AG04449 (cell line): Measurements from ENCODE around the gene RETREG2.

Experiments used
- CTCF ChIA-PET: fragments of 350-600 bp; formaldehyde crosslinking; extraction: SDS; loops from one replicate; lab custom pipeline; 2021; ENCODE audit warnings: antibody characterized with exemption; lab: Yijun Ruan, JAX
- POLR2A ChIA-PET: fragments of 400-600, 350-600 bp; formaldehyde crosslinking; extraction: SDS; loops from one replicate; lab custom pipeline; 2020; ENCODE audit warnings: antibody characterized with exemption, inconsistent platforms; lab: Yijun Ruan, JAX
- DNase-seq: peaks from one replicate; pipeline ENCODE4 v3.0.0-alpha.2; 2010; ENCODE audit warnings: low read depth, low spot score
- H3K4me3 ChIP-seq: 2 replicates; pipeline ENCODE4 v1.5.1; 2011; ENCODE audit warnings: low read depth, mild to moderate bottlenecking, control low read depth, low read length
- CTCF ChIP-seq: IDR thresholded peaks from one replicate; pipeline ENCODE4 v1.5.1; 2011; ENCODE audit warnings: mild to moderate bottlenecking, moderate library complexity, low read length, control low read depth, inconsistent platforms; ENCODE audit not compliant: insufficient read depth; ENCODE audit errors: missing control alignments

The RETREG2 gene

GRCh38 chr2:219158025-219158424, 20.1 kb upstream of the RETREG2 start:
- no peak for TF ChIP-seq CTCF
- ChIA-PET CTCF (interaction anchor here (0.9 to 18.2 kb wide), 23 partner anchors 8 to 369 kb away, joined by 3 to 409 read pairs (median 13); partner anchors contain the start of genes CNPPD1, CRYBA2, IHH and SLC23A3), POLR2A (no interaction called here)
- DNase-seq, result no peak
- no peak overlapping the region for H3K4me3 ChIP-seq

- POLR2A ChIA-PET, result no interaction called here
- DNase-seq, result no peak
- CTCF ChIA-PET, result interaction anchor here (1.0 to 18.2 kb wide), 44 partner anchors 8 to 371 kb away, joined by 3 to 409 read pairs (median 8); partner anchors contain the start of genes ANKZF1, ATG9A, CNPPD1 and CRYBA2
- no peak for TF ChIP-seq CTCF
- no peak overlapping the region for H3K4me3 ChIP-seq
These were observed 19.5 kb upstream of the RETREG2 start for GRCh38 chr2:219158586-219158985.

GRCh38 chr2:219159771-219160185, 18.3 kb upstream of the RETREG2 start:
- POLR2A ChIA-PET, result interaction anchor here (0.7 to 1.3 kb wide), 2 partner anchors 17 to 135 kb away, joined by 3 read pairs; partner anchors contain the start of gene CNPPD1
- CTCF ChIA-PET, result interaction anchor here (0.7 to 18.2 kb wide), 74 partner anchors 9 to 370 kb away, joined by 3 to 409 read pairs (median 4); partner anchors contain the start of genes ANKZF1, ATG9A, CFAP65 and CNPPD1
- no peak for TF ChIP-seq CTCF
- no peak for DNase-seq
- H3K4me3 ChIP-seq, result peak overlapping the region; percentile 87

- POLR2A ChIA-PET, result interaction anchor here (0.7 to 1.3 kb wide), 2 partner anchors 16 to 134 kb away, joined by 3 read pairs; partner anchors contain the start of gene CNPPD1
- peak within 1 kb of the TSS; percentile 87 for H3K4me3 ChIP-seq
- DNase-seq, result no peak
- CTCF ChIA-PET, result interaction anchor here (0.8 to 18.2 kb wide), 52 partner anchors 10 to 369 kb away, joined by 3 to 409 read pairs (median 6); partner anchors contain the start of genes ANKZF1, ATG9A, CFAP65 and CNPPD1
- peak; percentile 96 for TF ChIP-seq CTCF
These were observed 17.7 kb upstream of the RETREG2 start, which contains the start of gene NHEJ1 for GRCh38 chr2:219160186-219161017. Gene NHEJ1, minus strand, starts transcription at chr2:219160815. Its CDS starts 2,453 bp downstream, at chr2:219158362.

- ChIA-PET CTCF (interaction anchor here (3.0 to 13.6 kb wide), 4 partner anchors 12 to 137 kb away, joined by 9 to 366 read pairs (median 213); partner anchors contain the start of genes ANKZF1, ATG9A, CNPPD1 and SLC23A3), POLR2A (no interaction called here)
- peak overlapping the region; percentile 87 for H3K4me3 ChIP-seq
- TF ChIP-seq CTCF, result no peak
- DNase-seq, result no peak
These were observed 17.0 kb upstream of the RETREG2 start for GRCh38 chr2:219161097-219161496.

- no peak overlapping the region for H3K4me3 ChIP-seq
- no peak for DNase-seq
- no peak for TF ChIP-seq CTCF
- CTCF ChIA-PET, result interaction anchor here (0.8 to 4.8 kb wide), 4 partner anchors 8 to 132 kb away, joined by 4 to 35 read pairs (median 12); partner anchors contain the start of genes CNPPD1 and DNAJB2
- POLR2A ChIA-PET, result interaction anchor here (1.0 kb wide), 1 partner anchor 55 kb away, joined by 4 read pairs; no protein-coding TSS in a partner anchor
These were observed 14.9 kb upstream of the RETREG2 start for GRCh38 chr2:219163156-219163555.
